Daoy (cell line): Measurements from ENCODE around the gene ARSH. TPM values are rescaled to one million over a fixed set of nuclear protein-coding genes. Genes with fewer than 3 reads are reported as not detected.
"Not testable (repeated sequence)": the region's sequence is repeated elsewhere in the genome, so short reads cannot be mapped to it uniquely, and the experiment has no call there.

Source experiments
- DNase-seq: peaks from one replicate; pipeline ENCODE4 v3.0.0-alpha.2; 2015; ENCODE audit warnings: low read depth
- total RNA-seq: library from RNA; depleted of rRNA; stranded (reverse); fragments of >200 nt; shearing (Covaris generic); gene quantifications from 2 replicates; pipeline ENCODE4 v1.2.3, GENCODE V29; 2014; rRNA removed

ARSH gene
- total RNA-seq, 1 experiment from 2014 or later = not detected

GRCh38 chrX:3029129-3029528, 22.8 kb downstream of the ARSH start:
- no peak for DNase-seq

GRCh38 chrX:3037218-3037617, 30.9 kb downstream of the ARSH start:
- no peak for DNase-seq

GRCh38 chrX:3044196-3044595, 37.9 kb downstream of the ARSH start:
- no peak for DNase-seq

GRCh38 chrX:3044671-3045070, 38.3 kb downstream of the ARSH start:
- DNase-seq = no peak

- peak; percentile 3 for DNase-seq
Observed at GRCh38 chrX:3046253-3047240, 40.2 kb downstream of the ARSH start.

- DNase-seq = not testable (repeated sequence)
Observed at GRCh38 chrX:3050523-3051175, 44.3 kb downstream of the ARSH start.

- DNase-seq = no peak
Observed at GRCh38 chrX:3052860-3053259, 46.5 kb downstream of the ARSH start.

GRCh38 chrX:3066555-3066954, 60.2 kb downstream of the ARSH start:
- no peak for DNase-seq

GRCh38 chrX:3075959-3076358, 69.6 kb downstream of the ARSH start:
- DNase-seq = no peak

- DNase-seq = peak; percentile 7
Observed at GRCh38 chrX:3076416-3076991, 70.2 kb downstream of the ARSH start.

Other genes starting within 250 kb of the ARSH start
- 1.0 TPM in 1 of 2 replicates, not detected in the other for gene GYG2, start 177.6 kb upstream of the ARSH start, total RNA-seq
- 7.6 and 9.1 TPM in 2 replicates for gene ARSD, start 77.2 kb upstream of the ARSH start, total RNA-seq
- gene ARSF, start 34.9 kb downstream of the ARSH start, total RNA-seq = not detected in 2 replicates